Keratinocyte (primary cell): ENCODE results near the gene HNRNPLL. TPM values are rescaled to one million over a fixed set of nuclear protein-coding genes. Genes with fewer than 3 reads are reported as not detected.

Experiments used
- DNase-seq: peaks from one replicate; pipeline ENCODE4 v3.0.0-alpha.2; 2011; ENCODE audit warnings: low read depth, missing footprints, low spot score
- FAIRE-seq: peaks from 2 replicates; lab custom pipeline; 2011; peaks lifted over from hg19 to GRCh38; lab: Jason Lieb, UNC
- H2AFZ ChIP-seq: 2 replicates; pipeline ENCODE4 v1.6.0; 2012; ENCODE audit warnings: low read length, control low read depth, inconsistent platforms; ENCODE audit not compliant: control insufficient read depth
- H3K27ac ChIP-seq: 2 replicates; pipeline ENCODE4 v1.5.1; 2011; ENCODE audit warnings: low read length; ENCODE audit not compliant: control insufficient read depth, insufficient read depth
- H3K27me3 ChIP-seq: 3 replicates; pipeline ENCODE4 v1.6.0; 2011; ENCODE audit warnings: low read length; ENCODE audit not compliant: control insufficient read depth, insufficient read depth; ENCODE audit errors: extremely low read depth
- H3K36me3 ChIP-seq, 2 experiments: 2 replicates in 1 of 2; 3 replicates in 1 of 2; pipeline ENCODE4 v1.5.1; 2011; ENCODE audit warnings: low read length in 2 of 2, mild to moderate bottlenecking in 1 of 2; ENCODE audit not compliant: control insufficient read depth in 2 of 2, insufficient read depth in 2 of 2; ENCODE audit errors: extremely low read depth in 1 of 2
- H3K4me1 ChIP-seq: 3 replicates; pipeline ENCODE4 v1.5.1; 2011; ENCODE audit warnings: low read length; ENCODE audit not compliant: control insufficient read depth, insufficient read depth; ENCODE audit errors: extremely low read depth
- H3K4me2 ChIP-seq: 3 replicates; pipeline ENCODE4 v1.6.0; 2011; ENCODE audit warnings: low read depth, low read length; ENCODE audit not compliant: control insufficient read depth, insufficient read depth; ENCODE audit errors: extremely low read depth
- H3K4me3 ChIP-seq, 3 experiments: fragments of 200-600 bp in 1 of 3; sonication (generic) in 1 of 3; 2 replicates in 2 of 3; 3 replicates in 1 of 3; pipeline ENCODE4 v1.5.1; 2011 to 2016; ENCODE audit warnings: low read length in 3 of 3, mild to moderate bottlenecking in 3 of 3, control low read depth in 2 of 3, inconsistent platforms in 1 of 3, low read depth in 1 of 3, mixed read lengths in 1 of 3, mixed run types in 1 of 3, moderate library complexity in 1 of 3; ENCODE audit not compliant: control insufficient read depth in 2 of 3, insufficient read depth in 2 of 3; ENCODE audit errors: extremely low read depth in 1 of 3
- H3K79me2 ChIP-seq: 2 replicates; pipeline ENCODE4 v1.6.0; 2012; ENCODE audit warnings: low read length; ENCODE audit not compliant: control insufficient read depth, insufficient read depth
- H3K9ac ChIP-seq: 3 replicates; pipeline ENCODE4 v1.6.0; 2011; ENCODE audit warnings: low read length; ENCODE audit not compliant: control insufficient read depth, insufficient read depth; ENCODE audit errors: extremely low read depth
- H3K9me1 ChIP-seq: 3 replicates; pipeline ENCODE4 v1.6.0; 2011; ENCODE audit warnings: low read length; ENCODE audit not compliant: control insufficient read depth, insufficient read depth; ENCODE audit errors: extremely low read depth
- H3K9me3 ChIP-seq: 2 replicates; pipeline ENCODE4 v1.5.1; 2012; ENCODE audit warnings: low read depth, low read length; ENCODE audit not compliant: control insufficient read depth
- H4K20me1 ChIP-seq: 3 replicates; pipeline ENCODE4 v1.6.0; 2011; ENCODE audit warnings: low read length; ENCODE audit not compliant: control insufficient read depth, insufficient read depth; ENCODE audit errors: extremely low read depth
- EZH2 ChIP-seq: IDR thresholded peaks from one replicate; pipeline ENCODE4 v1.6.1; 2012; ENCODE audit warnings: inconsistent platforms, mild to moderate bottlenecking, low read length, moderate library complexity
- dilution Hi-C: fragments of 300-500 bp; cut with MboI; formaldehyde crosslinking; loops from one replicate; pipeline ENCODE4 v1.7.0; 2020; ENCODE audit warnings: low sequenced_read_pairs; ENCODE audit not compliant: extremely low pct_ligation_motif_present
- polyA plus RNA-seq, 5 experiments: library from polyadenylated mRNA; depleted of rRNA in 3 of 5; stranded (reverse) in 3 of 5; stranded (forward) in 1 of 5; unstranded in 1 of 5; fragments of >200 nt; gene quantifications; 1 replicate in 1 of 5; 2 replicates in 3 of 5; 3 replicates in 1 of 5; pipeline versions ENCODE4 v1.2.1 to v1.2.3, GENCODE V29; 2011 to 2012; ENCODE audit warnings: missing spikeins in 2 of 5, low read depth in 1 of 5, low replicate concordance in 1 of 5
- TF ChIP-seq, protein P1 (sequence below), 3 experiments: IDR thresholded peaks in 1 of 3; conservative IDR thresholded peaks in 1 of 3; optimal IDR thresholded peaks in 1 of 3; 2 replicates in 2 of 3; 3 replicates in 1 of 3; pipeline versions ENCODE3 to v1.5.1; 2011; ENCODE audit warnings: low read length in 3 of 3, mild to moderate bottlenecking in 3 of 3, moderate library complexity in 2 of 3, control low read depth in 1 of 3, inconsistent platforms in 1 of 3; ENCODE audit not compliant: insufficient read depth in 2 of 3; ENCODE audit errors: extremely low read depth in 1 of 3

HNRNPLL gene
- polyA plus RNA-seq, 1 donor (not counting 4 experiments of a cell fraction or from before 2014, with no cell fraction given) = 53.8 TPM

DNA sequence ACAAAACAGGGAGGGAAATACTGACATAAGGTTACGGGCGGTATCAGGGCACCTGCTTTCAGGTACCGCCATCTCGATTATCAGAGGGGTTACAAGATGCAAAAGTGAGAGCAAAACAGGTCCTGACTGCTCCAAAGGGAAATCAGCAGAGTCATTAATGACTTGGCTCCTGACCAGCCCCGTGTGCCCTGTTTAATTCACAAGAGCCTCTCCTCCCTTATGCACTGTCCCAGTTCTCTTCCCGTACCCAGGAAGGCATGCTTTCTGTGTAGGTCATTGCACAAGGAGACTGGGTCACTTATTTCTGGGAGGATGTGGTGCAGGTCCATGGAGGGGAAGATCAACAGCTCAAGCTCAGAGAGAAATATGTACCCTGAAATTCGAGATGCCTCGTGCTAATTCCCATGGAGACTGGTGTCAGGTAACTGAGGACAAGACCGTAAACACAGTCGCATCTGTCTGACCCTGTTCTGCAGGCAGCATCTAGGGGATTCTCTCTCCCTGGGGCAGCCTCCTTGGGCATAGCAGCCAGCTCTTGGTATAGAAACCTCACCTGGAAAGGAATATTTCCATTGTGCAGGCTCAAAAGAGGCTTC is 79.9 kb downstream of the HNRNPLL start:
- Histone ChIP-seq H3K36me3 (no peaks in the 10 kb centered on the region), H3K9me3 (no peaks in the 10 kb centered on the region), H4K20me1 (no peaks in the 10 kb centered on the region), H3K4me3 (no peak overlapping the region), H3K79me2 (no peaks in the 10 kb centered on the region), H3K9me1 (no peaks in the 10 kb centered on the region), H3K27ac (no peak overlapping the region), H3K4me1 (no peaks in the 10 kb centered on the region), H3K9ac (no peak overlapping the region), H2AFZ (no peak overlapping the region), H3K4me2 (no peak overlapping the region), H3K27me3 (no peaks in the 10 kb centered on the region)
- TF ChIP-seq, protein P1, sequence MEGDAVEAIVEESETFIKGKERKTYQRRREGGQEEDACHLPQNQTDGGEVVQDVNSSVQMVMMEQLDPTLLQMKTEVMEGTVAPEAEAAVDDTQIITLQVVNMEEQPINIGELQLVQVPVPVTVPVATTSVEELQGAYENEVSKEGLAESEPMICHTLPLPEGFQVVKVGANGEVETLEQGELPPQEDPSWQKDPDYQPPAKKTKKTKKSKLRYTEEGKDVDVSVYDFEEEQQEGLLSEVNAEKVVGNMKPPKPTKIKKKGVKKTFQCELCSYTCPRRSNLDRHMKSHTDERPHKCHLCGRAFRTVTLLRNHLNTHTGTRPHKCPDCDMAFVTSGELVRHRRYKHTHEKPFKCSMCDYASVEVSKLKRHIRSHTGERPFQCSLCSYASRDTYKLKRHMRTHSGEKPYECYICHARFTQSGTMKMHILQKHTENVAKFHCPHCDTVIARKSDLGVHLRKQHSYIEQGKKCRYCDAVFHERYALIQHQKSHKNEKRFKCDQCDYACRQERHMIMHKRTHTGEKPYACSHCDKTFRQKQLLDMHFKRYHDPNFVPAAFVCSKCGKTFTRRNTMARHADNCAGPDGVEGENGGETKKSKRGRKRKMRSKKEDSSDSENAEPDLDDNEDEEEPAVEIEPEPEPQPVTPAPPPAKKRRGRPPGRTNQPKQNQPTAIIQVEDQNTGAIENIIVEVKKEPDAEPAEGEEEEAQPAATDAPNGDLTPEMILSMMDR (optimal IDR thresholded peaks at IDR 0.05 in 1 of 3, IDR thresholded peaks at IDR 0.05 in 1 of 3, conservative IDR thresholded peaks at IDR 0.05 in 1 of 3; ENCODE audit: extremely low read depth in 1 of 3, insufficient read depth in 2 of 3, low read length in 3 of 3) = no peak
- TF ChIP-seq EZH2 = no peak
- DNase-seq (no peak), FAIRE-seq (no peak)
- dilution Hi-C loops = loop anchor here (25.0 kb wide), 1 partner anchor 186 kb away; no protein-coding TSS in a partner anchor

DNA sequence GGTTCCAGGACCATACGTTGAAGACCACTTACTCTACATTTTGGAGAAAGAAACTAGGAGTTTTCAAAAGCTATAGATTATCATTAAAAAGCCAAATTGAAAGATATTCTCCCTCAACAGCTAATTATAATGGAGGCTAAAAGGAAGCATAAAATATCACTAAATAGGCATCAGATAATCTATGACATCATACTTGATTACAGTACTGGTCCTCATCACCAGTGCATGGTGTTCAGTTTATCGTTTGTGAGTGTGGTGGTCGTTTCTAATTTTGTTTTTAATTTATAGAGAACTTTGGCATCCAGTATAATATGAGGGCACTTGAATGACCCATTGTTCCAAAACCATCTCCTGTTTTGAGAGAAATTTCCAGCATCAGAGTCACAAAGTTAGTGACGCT is 80.9 kb downstream of the HNRNPLL start:
- DNase-seq (no peak), FAIRE-seq (no peak)
- no peaks in the 10 kb centered on the region for H3K9me3 ChIP-seq
- H3K36me3 ChIP-seq = no peaks in the 10 kb centered on the region
- TF ChIP-seq, protein P1 (optimal IDR thresholded peaks at IDR 0.05 in 1 of 3, IDR thresholded peaks at IDR 0.05 in 1 of 3, conservative IDR thresholded peaks at IDR 0.05 in 1 of 3; ENCODE audit: extremely low read depth in 1 of 3, insufficient read depth in 2 of 3, low read length in 3 of 3) = no peak
- no peak for TF ChIP-seq EZH2
- no peak overlapping the region for H3K4me2 ChIP-seq
- no peaks in the 10 kb centered on the region for H3K79me2 ChIP-seq
- no peaks in the 10 kb centered on the region for H3K27me3 ChIP-seq
- dilution Hi-C loops = loop anchor here (25.0 kb wide), 1 partner anchor 185 kb away; no protein-coding TSS in a partner anchor
- H3K9me1 ChIP-seq = no peaks in the 10 kb centered on the region
- H3K27ac ChIP-seq = no peak overlapping the region
- H3K9ac ChIP-seq = no peak overlapping the region
- no peak overlapping the region for H3K4me3 ChIP-seq
- no peaks in the 10 kb centered on the region for H3K4me1 ChIP-seq
- H4K20me1 ChIP-seq = no peaks in the 10 kb centered on the region
- no peak overlapping the region for H2AFZ ChIP-seq
